ENCODE data around the gene CKB.

The CKB gene

GRCh38 chr14:103533137-103533998 is 10.7 kb upstream of the CKB start:
- no peak for ATAC-seq
- TF ChIP-seq ISL1 (CRISPR knock-in tag; IDR thresholded peaks at IDR 0.05) (no peak), POU6F1 (CRISPR knock-in tag; IDR thresholded peaks at IDR 0.05; ENCODE audit: borderline replicate concordance, low read depth) (no peak), ZFP30 (CRISPR knock-in tag; IDR thresholded peaks at IDR 0.05) (no peak), RARB (CRISPR knock-in tag; IDR thresholded peaks at IDR 0.05) (no peak), ZNF70 (CRISPR knock-in tag; IDR thresholded peaks at IDR 0.05) (no peak), SNAI2 (CRISPR knock-in tag; IDR thresholded peaks at IDR 0.05) (no peak), ESRRG (CRISPR knock-in tag; IDR thresholded peaks at IDR 0.05) (no peak), ZNF565 (CRISPR knock-in tag; conservative IDR thresholded peaks at IDR 0.05; ENCODE audit: low read depth) (no peak), ARNTL (CRISPR knock-in tag; IDR thresholded peaks at IDR 0.05; ENCODE audit: borderline replicate concordance, low read depth) (no peak), BACH2 (CRISPR knock-in tag; IDR thresholded peaks at IDR 0.05; ENCODE audit: borderline replicate concordance) (no peak)

GRCh38 chr14:103532216-103533136 is 9.8 kb upstream of the CKB start:
- no peak for ATAC-seq
- no peak for TF ChIP-seq TOX (CRISPR knock-in tag; IDR thresholded peaks at IDR 0.05; ENCODE audit: borderline replicate concordance)
- TF ChIP-seq ARNTL (CRISPR knock-in tag; IDR thresholded peaks at IDR 0.05; ENCODE audit: borderline replicate concordance, low read depth) = no peak
- no peak for TF ChIP-seq GLIS3 (CRISPR knock-in tag; IDR thresholded peaks at IDR 0.05)
- TF ChIP-seq, protein P1, sequence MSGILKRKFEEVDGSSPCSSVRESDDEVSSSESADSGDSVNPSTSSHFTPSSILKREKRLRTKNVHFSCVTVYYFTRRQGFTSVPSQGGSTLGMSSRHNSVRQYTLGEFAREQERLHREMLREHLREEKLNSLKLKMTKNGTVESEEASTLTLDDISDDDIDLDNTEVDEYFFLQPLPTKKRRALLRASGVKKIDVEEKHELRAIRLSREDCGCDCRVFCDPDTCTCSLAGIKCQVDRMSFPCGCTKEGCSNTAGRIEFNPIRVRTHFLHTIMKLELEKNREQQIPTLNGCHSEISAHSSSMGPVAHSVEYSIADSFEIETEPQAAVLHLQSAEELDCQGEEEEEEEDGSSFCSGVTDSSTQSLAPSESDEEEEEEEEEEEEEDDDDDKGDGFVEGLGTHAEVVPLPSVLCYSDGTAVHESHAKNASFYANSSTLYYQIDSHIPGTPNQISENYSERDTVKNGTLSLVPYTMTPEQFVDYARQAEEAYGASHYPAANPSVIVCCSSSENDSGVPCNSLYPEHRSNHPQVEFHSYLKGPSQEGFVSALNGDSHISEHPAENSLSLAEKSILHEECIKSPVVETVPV (CRISPR knock-in tag; IDR thresholded peaks at IDR 0.05) = no peak
- TF ChIP-seq ZFP3 (CRISPR knock-in tag; IDR thresholded peaks at IDR 0.05) = no peak
- no peak for TF ChIP-seq ZNF8 (CRISPR knock-in tag; IDR thresholded peaks at IDR 0.05)
- no peak for TF ChIP-seq ESRRG (CRISPR knock-in tag; IDR thresholded peaks at IDR 0.05)
- TF ChIP-seq CSDC2 (CRISPR knock-in tag; IDR thresholded peaks at IDR 0.05) = no peak
- TF ChIP-seq, protein P2, sequence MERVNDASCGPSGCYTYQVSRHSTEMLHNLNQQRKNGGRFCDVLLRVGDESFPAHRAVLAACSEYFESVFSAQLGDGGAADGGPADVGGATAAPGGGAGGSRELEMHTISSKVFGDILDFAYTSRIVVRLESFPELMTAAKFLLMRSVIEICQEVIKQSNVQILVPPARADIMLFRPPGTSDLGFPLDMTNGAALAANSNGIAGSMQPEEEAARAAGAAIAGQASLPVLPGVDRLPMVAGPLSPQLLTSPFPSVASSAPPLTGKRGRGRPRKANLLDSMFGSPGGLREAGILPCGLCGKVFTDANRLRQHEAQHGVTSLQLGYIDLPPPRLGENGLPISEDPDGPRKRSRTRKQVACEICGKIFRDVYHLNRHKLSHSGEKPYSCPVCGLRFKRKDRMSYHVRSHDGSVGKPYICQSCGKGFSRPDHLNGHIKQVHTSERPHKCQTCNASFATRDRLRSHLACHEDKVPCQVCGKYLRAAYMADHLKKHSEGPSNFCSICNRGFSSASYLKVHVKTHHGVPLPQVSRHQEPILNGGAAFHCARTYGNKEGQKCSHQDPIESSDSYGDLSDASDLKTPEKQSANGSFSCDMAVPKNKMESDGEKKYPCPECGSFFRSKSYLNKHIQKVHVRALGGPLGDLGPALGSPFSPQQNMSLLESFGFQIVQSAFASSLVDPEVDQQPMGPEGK (CRISPR knock-in tag; IDR thresholded peaks at IDR 0.05; ENCODE audit: borderline replicate concordance) = no peak
- TF ChIP-seq SNAI2 (CRISPR knock-in tag; IDR thresholded peaks at IDR 0.05) = no peak
- no peak for TF ChIP-seq ISL1 (CRISPR knock-in tag; IDR thresholded peaks at IDR 0.05)
- TF ChIP-seq RARB (CRISPR knock-in tag; IDR thresholded peaks at IDR 0.05) = no peak
- TF ChIP-seq CREB5 (CRISPR knock-in tag; IDR thresholded peaks at IDR 0.05; ENCODE audit: low read depth) = no peak
- no peak for TF ChIP-seq ZC3H10 (CRISPR knock-in tag; IDR thresholded peaks at IDR 0.05)
- no peak for TF ChIP-seq ZNF70 (CRISPR knock-in tag; IDR thresholded peaks at IDR 0.05)

- ATAC-seq = no peak
- TF ChIP-seq CREB5 (CRISPR knock-in tag; IDR thresholded peaks at IDR 0.05; ENCODE audit: low read depth) (no peak), ZFP30 (CRISPR knock-in tag; IDR thresholded peaks at IDR 0.05) (no peak), ISL1 (CRISPR knock-in tag; IDR thresholded peaks at IDR 0.05) (no peak), TOX (CRISPR knock-in tag; IDR thresholded peaks at IDR 0.05; ENCODE audit: borderline replicate concordance) (no peak), RARB (CRISPR knock-in tag; IDR thresholded peaks at IDR 0.05) (no peak), TSHZ2 (CRISPR knock-in tag; IDR thresholded peaks at IDR 0.05) (no peak)
- TF ChIP-seq, protein P2 (CRISPR knock-in tag; IDR thresholded peaks at IDR 0.05; ENCODE audit: borderline replicate concordance) = no peak
Observed at GRCh38 chr14:103531421-103532215, 9.0 kb upstream of the CKB start.

Measured in SK-N-SH treated with all-trans-retinoic acid at 6 μM for 48 hours (cell line).